GM21423 (cell line): ENCODE data around the gene DNMT3L.
"Not testable (repeated sequence)": the region's sequence is repeated elsewhere in the genome, so short reads cannot be mapped to it uniquely, and the experiment has no call there.

Source experiments
- ATAC-seq: cut with Tn5 transposase; IDR thresholded peaks from one replicate; pipeline ENCODE4 v1.9.1; 2021; ENCODE audit warnings: mild to moderate bottlenecking, moderate library complexity; ENCODE audit not compliant: unreplicated experiment

The DNMT3L gene

GRCh38 chr21:44261675-44262295, at the start of gene DNMT3L:
TSS of gene DNMT3L (minus strand) at chr21:44261897. CDS start at chr21:44261259, 638 bp downstream.
- no peak for ATAC-seq

GRCh38 chr21:44310628-44311507, 49.2 kb upstream of the DNMT3L start:
- ATAC-seq: no peak

- no peak for ATAC-seq
Observed at GRCh38 chr21:44306936-44307704, 45.4 kb upstream of the DNMT3L start.

GRCh38 chr21:44305691-44306090, 44.0 kb upstream of the DNMT3L start:
- ATAC-seq: no peak

- ATAC-seq: no peak
Observed at GRCh38 chr21:44304877-44305293, 43.2 kb upstream of the DNMT3L start.

- no peak for ATAC-seq
Observed at GRCh38 chr21:44304011-44304616, 42.4 kb upstream of the DNMT3L start.

- no peak for ATAC-seq
Observed at GRCh38 chr21:44303490-44303981, 41.8 kb upstream of the DNMT3L start.

GRCh38 chr21:44302573-44303401, 41.1 kb upstream of the DNMT3L start:
- ATAC-seq: not testable (repeated sequence)

- ATAC-seq: no peak
Observed at GRCh38 chr21:44301961-44302406, 40.3 kb upstream of the DNMT3L start.

- ATAC-seq: no peak
Observed at GRCh38 chr21:44301141-44301540, 39.4 kb upstream of the DNMT3L start.

GRCh38 chr21:44300262-44300959, 38.7 kb upstream of the DNMT3L start:
- peak; percentile 11 for ATAC-seq

- ATAC-seq: peak; percentile 46
Observed at GRCh38 chr21:44299458-44300261, 38.0 kb upstream of the DNMT3L start, which contains the start of gene PFKL. TSS of gene PFKL (plus strand) at chr21:44300053. CDS start at chr21:44300106, 53 bp downstream.

GRCh38 chr21:44299085-44299457, 37.4 kb upstream of the DNMT3L start:
- ATAC-seq: no peak

GRCh38 chr21:44298301-44298700, 36.6 kb upstream of the DNMT3L start:
- ATAC-seq: no peak

GRCh38 chr21:44297525-44298290, 36.0 kb upstream of the DNMT3L start:
- ATAC-seq: no peak

GRCh38 chr21:44296916-44297315, 35.2 kb upstream of the DNMT3L start:
- ATAC-seq: no peak

GRCh38 chr21:44296103-44296519, 34.4 kb upstream of the DNMT3L start:
- ATAC-seq: no peak

- no peak for ATAC-seq
Observed at GRCh38 chr21:44295646-44296045, 33.9 kb upstream of the DNMT3L start.
